Panc1 (cell line): ENCODE measurements around the gene IGSF11.

ENCODE experiments used
- POLR2AphosphoS5 ChIP-seq: IDR thresholded peaks from 2 replicates; pipeline ENCODE4 v1.6.1; 2012; ENCODE audit warnings: mild to moderate bottlenecking, low read depth, low read length, moderate library complexity
- SIN3A ChIP-seq: IDR thresholded peaks from 2 replicates; pipeline ENCODE4 v1.6.1; 2012; ENCODE audit warnings: low read depth, mild to moderate bottlenecking, low read length, moderate library complexity, borderline replicate concordance; ENCODE audit not compliant: insufficient read depth
- TF ChIP-seq, protein P1 (sequence below): fragments of 450-650 bp; IDR thresholded peaks from 2 replicates; pipeline ENCODE4 v1.5.1; 2017; ENCODE audit warnings: mild to moderate bottlenecking
- TF ChIP-seq, protein P2 (sequence below), 2 experiments: IDR thresholded peaks; 2 replicates each; pipeline ENCODE4 v1.6.1; 2011 to 2012; ENCODE audit warnings: low read depth in 2 of 2, control low read depth in 1 of 2, low read length in 1 of 2, mild to moderate bottlenecking in 1 of 2, moderate library complexity in 1 of 2; ENCODE audit not compliant: insufficient read depth in 1 of 2

DNA sequence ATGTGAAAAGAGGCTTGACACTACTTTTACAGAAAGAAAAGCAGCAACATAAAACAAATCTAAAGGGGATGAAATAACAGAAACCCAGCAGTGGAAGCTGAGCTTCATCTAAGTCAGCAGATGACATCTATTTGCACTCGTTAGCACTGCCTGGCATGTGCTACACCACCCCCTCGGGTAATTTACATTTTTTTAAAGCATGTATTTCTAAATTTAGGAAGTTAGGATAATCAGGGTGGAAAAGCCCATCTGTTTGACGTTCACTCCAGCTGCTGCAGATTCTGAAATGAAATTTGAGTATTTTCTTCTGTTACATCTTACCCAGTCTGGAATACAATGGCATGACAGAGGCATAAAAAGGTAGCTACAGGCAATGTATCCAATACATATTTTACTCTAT, 20.7 kb downstream of the IGSF11 start:
- TF ChIP-seq, protein P1, sequence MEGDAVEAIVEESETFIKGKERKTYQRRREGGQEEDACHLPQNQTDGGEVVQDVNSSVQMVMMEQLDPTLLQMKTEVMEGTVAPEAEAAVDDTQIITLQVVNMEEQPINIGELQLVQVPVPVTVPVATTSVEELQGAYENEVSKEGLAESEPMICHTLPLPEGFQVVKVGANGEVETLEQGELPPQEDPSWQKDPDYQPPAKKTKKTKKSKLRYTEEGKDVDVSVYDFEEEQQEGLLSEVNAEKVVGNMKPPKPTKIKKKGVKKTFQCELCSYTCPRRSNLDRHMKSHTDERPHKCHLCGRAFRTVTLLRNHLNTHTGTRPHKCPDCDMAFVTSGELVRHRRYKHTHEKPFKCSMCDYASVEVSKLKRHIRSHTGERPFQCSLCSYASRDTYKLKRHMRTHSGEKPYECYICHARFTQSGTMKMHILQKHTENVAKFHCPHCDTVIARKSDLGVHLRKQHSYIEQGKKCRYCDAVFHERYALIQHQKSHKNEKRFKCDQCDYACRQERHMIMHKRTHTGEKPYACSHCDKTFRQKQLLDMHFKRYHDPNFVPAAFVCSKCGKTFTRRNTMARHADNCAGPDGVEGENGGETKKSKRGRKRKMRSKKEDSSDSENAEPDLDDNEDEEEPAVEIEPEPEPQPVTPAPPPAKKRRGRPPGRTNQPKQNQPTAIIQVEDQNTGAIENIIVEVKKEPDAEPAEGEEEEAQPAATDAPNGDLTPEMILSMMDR, result no peak
- no peak for TF ChIP-seq SIN3A
- TF ChIP-seq POLR2AphosphoS5, result no peak
- TF ChIP-seq, protein P2, sequence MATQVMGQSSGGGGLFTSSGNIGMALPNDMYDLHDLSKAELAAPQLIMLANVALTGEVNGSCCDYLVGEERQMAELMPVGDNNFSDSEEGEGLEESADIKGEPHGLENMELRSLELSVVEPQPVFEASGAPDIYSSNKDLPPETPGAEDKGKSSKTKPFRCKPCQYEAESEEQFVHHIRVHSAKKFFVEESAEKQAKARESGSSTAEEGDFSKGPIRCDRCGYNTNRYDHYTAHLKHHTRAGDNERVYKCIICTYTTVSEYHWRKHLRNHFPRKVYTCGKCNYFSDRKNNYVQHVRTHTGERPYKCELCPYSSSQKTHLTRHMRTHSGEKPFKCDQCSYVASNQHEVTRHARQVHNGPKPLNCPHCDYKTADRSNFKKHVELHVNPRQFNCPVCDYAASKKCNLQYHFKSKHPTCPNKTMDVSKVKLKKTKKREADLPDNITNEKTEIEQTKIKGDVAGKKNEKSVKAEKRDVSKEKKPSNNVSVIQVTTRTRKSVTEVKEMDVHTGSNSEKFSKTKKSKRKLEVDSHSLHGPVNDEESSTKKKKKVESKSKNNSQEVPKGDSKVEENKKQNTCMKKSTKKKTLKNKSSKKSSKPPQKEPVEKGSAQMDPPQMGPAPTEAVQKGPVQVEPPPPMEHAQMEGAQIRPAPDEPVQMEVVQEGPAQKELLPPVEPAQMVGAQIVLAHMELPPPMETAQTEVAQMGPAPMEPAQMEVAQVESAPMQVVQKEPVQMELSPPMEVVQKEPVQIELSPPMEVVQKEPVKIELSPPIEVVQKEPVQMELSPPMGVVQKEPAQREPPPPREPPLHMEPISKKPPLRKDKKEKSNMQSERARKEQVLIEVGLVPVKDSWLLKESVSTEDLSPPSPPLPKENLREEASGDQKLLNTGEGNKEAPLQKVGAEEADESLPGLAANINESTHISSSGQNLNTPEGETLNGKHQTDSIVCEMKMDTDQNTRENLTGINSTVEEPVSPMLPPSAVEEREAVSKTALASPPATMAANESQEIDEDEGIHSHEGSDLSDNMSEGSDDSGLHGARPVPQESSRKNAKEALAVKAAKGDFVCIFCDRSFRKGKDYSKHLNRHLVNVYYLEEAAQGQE (IDR thresholded peaks at IDR 0.05; ENCODE audit: insufficient read depth in 1 of 2, low read depth in 2 of 2, low read length in 1 of 2), result no peak
